SK-N-SH (cell line): ENCODE data around the gene PARD3B.

Experiments used
- CTCF ChIP-seq: fragments of 200-600 bp; sonication (generic); IDR thresholded peaks from 2 replicates; pipeline ENCODE4 v1.6.1; 2017; ENCODE audit warnings: antibody characterized with exemption, mild to moderate bottlenecking, moderate library complexity
- FOXJ3 ChIP-seq: sonication (generic); formaldehyde crosslinking; IDR thresholded peaks from 2 replicates; pipeline ENCODE4 v1.5.1; 2020; ENCODE audit warnings: mild to moderate bottlenecking, missing genetic modification reagents
- FOXM1 ChIP-seq: IDR thresholded peaks from 2 replicates; pipeline ENCODE4 v1.4.0; 2012; ENCODE audit warnings: low read depth, mild to moderate bottlenecking
- NFIC ChIP-seq: IDR thresholded peaks from 2 replicates; pipeline ENCODE4 v1.4.0; 2012; ENCODE audit warnings: borderline replicate concordance
- POLR2AphosphoS5 ChIP-seq: IDR thresholded peaks from 2 replicates; pipeline ENCODE4 v1.6.1; 2012; ENCODE audit warnings: low read depth, low read length

GRCh38 chr2:205505371-205505770 is 960.1 kb downstream of the PARD3B start:
- TF ChIP-seq CTCF (no peak), FOXM1 (no peak), FOXJ3 (CRISPR knock-in tag) (no peak), NFIC (no peak), POLR2AphosphoS5 (no peak)
